IPS-15b (cell line): ENCODE measurements around the gene MYO1C.

Experiments
- H3K27me3 ChIP-seq: one replicate; pipeline ENCODE4 v1.6.1; 2013; ENCODE audit warnings: low read length; ENCODE audit not compliant: control insufficient read depth, insufficient read depth
- H3K36me3 ChIP-seq: one replicate; pipeline ENCODE4 v1.6.1; 2013; ENCODE audit warnings: low read length; ENCODE audit not compliant: control insufficient read depth, insufficient read depth
- H3K4me1 ChIP-seq: one replicate; pipeline ENCODE4 v1.6.1; 2013; ENCODE audit warnings: mild to moderate bottlenecking, low read length; ENCODE audit not compliant: control insufficient read depth, insufficient read depth
- H3K4me3 ChIP-seq: one replicate; pipeline ENCODE4 v1.5.1; 2013; ENCODE audit warnings: low read depth, low read length
- H3K9ac ChIP-seq: one replicate; pipeline ENCODE4 v1.6.1; 2013; ENCODE audit warnings: low read depth, mild to moderate bottlenecking, low read length
- H3K9me3 ChIP-seq: one replicate; pipeline ENCODE4 v1.6.1; 2013; ENCODE audit warnings: mild to moderate bottlenecking, low read length; ENCODE audit not compliant: control insufficient read depth, insufficient read depth

Gene MYO1C

GRCh38 chr17:1488826-1489270 lies 3.6 kb downstream of the MYO1C start:
- Histone ChIP-seq H3K27me3 (peaks cover 3% of the 10 kb centered on the region), H3K4me1 (peaks cover 8% of the 10 kb centered on the region), H3K36me3 (peaks cover 4% of the 10 kb centered on the region), H3K9me3 (no peaks in the 10 kb centered on the region), H3K4me3 (peak overlapping the region; percentile 67), H3K9ac (no peak overlapping the region)

GRCh38 chr17:1487939-1488825 lies 4.3 kb downstream of the MYO1C start:
- Histone ChIP-seq H3K9ac (no peak overlapping the region), H3K4me3 (peak overlapping the region; percentile 67), H3K27me3 (peaks cover 3% of the 10 kb centered on the region), H3K4me1 (peaks cover 9% of the 10 kb centered on the region), H3K36me3 (peaks cover 7% of the 10 kb centered on the region), H3K9me3 (no peaks in the 10 kb centered on the region)

GRCh38 chr17:1486802-1487695 lies 5.4 kb downstream of the MYO1C start:
- peaks cover 9% of the 10 kb centered on the region for H3K4me1 ChIP-seq
- peaks cover 3% of the 10 kb centered on the region for H3K27me3 ChIP-seq
- peaks cover 12% of the 10 kb centered on the region for H3K36me3 ChIP-seq
- H3K9me3 ChIP-seq = no peaks in the 10 kb centered on the region
- H3K4me3 ChIP-seq = peak overlapping the region; percentile 68
- H3K9ac ChIP-seq = no peak overlapping the region

- Histone ChIP-seq H3K4me3 (peak overlapping the region; percentile 70), H3K36me3 (peaks cover 21% of the 10 kb centered on the region), H3K4me1 (peaks cover 8% of the 10 kb centered on the region), H3K9me3 (no peaks in the 10 kb centered on the region), H3K27me3 (peaks cover 3% of the 10 kb centered on the region), H3K9ac (no peak overlapping the region)
These were observed 6.8 kb downstream of the MYO1C start for GRCh38 chr17:1485423-1486376.

- H3K9me3 ChIP-seq = no peaks in the 10 kb centered on the region
- H3K9ac ChIP-seq = no peak overlapping the region
- peaks cover 3% of the 10 kb centered on the region for H3K27me3 ChIP-seq
- H3K4me3 ChIP-seq = peak overlapping the region; percentile 70
- H3K36me3 ChIP-seq = peaks cover 24% of the 10 kb centered on the region
- H3K4me1 ChIP-seq = peaks cover 8% of the 10 kb centered on the region
These were observed 7.6 kb downstream of the MYO1C start for GRCh38 chr17:1484676-1485422.

DNA sequence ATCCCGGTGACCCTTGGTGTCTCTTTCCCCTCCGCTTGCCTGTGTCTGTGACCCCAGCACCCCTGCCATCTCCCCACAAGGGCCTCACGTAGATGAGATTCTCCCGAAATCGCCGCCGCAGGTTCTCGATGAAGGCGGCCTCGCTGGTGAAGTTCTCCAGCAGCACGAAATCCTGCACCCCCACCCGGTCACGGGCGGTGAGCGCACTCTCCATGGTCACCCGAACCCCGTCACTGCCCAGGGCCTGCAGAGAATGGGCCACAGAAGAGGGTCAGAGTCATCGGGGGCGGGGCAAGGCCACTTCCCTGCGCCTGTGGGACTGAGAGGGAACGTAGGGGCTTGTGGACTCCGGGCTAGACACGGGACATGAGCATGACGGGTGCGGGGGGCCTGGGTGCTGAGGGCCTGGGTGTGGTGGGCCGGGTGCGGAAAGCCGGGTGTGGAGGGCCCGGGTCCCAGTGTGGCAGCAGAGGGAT lies 8.4 kb downstream of the MYO1C start:
- Histone ChIP-seq H3K4me1 (peaks cover 8% of the 10 kb centered on the region), H3K4me3 (peak overlapping the region; percentile 18), H3K9me3 (no peaks in the 10 kb centered on the region), H3K9ac (no peak overlapping the region), H3K27me3 (peaks cover 3% of the 10 kb centered on the region), H3K36me3 (peaks cover 30% of the 10 kb centered on the region)

DNA sequence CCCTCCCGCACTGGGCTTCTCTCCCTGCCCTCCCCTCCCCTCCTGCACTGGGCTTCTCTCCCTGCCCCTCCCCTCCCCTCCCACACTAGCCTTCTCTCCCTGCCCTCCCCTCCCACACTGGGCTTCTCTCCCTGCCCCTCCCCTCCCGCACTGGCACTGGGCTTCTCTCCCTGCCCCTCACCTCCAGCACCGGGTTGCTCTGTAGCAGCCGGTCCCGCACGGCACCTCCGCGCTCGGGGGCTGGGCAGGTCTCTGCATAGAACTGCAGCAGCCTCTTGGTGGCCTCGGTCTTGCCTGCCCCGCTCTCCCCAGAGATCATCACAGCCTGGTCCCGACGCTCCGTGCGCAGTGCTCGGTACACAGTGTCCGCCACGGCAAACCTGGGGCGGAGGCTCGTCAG lies 9.8 kb downstream of the MYO1C start:
- Histone ChIP-seq H3K36me3 (peaks cover 37% of the 10 kb centered on the region), H3K9me3 (no peaks in the 10 kb centered on the region), H3K27me3 (no peaks in the 10 kb centered on the region), H3K9ac (no peak overlapping the region), H3K4me3 (no peak overlapping the region), H3K4me1 (peaks cover 3% of the 10 kb centered on the region)

DNA sequence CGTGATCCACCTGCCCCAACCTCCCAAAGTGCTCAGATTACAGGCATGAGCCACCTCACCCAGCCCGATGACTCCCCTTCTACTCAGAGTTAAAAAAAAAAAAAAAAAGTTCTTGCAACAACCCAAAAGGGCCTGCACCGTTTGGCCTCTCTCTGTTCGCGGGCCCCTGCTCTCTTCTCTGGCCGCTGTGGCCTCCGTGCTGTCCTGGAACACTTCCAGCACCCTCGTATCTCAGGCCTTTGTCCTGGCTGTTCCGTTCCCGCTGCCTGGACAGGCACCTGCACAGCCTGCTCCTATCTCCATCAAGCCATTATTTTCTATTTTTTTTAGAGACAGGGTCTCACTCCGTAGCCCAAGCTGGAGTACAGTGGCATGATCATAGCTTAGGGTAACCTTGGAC lies 10.8 kb downstream of the MYO1C start:
- peaks cover 3% of the 10 kb centered on the region for H3K4me1 ChIP-seq
- H3K9me3 ChIP-seq = no peaks in the 10 kb centered on the region
- no peak overlapping the region for H3K9ac ChIP-seq
- H3K36me3 ChIP-seq = peaks cover 43% of the 10 kb centered on the region
- H3K4me3 ChIP-seq = no peak overlapping the region
- H3K27me3 ChIP-seq = no peaks in the 10 kb centered on the region

DNA sequence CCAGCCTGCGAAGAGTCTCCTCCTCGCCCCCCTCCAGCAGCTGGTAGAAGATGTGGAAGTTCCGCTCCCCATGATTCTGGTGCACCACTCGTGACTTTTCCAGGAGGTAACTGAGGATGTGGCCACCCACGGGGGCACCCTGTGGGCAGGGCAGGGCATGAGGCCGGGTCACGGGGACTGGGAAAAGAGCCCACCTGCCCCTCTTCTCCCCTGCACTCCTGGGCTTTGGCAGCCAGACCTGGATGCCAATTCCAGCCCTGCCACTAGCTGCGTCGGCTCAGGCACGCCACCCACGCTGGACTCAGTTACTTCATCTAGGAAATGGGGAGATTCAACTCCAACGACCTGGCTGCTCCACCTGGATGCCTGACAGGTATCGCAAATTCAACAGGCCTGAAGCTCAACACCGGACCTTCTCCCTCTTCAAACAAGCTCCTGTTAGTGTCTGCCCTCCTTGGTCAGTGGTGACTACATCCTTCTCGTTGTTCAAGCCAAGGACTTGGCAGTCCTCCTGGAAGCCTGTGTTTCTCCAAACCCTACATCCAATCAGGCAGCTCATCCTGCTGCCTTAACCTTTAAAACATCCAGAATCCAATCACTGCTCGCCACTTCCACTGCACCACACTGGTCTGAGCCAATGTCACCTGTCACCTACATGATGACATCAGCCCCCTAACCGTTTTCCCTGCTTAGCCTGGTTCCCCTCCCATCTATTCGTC lies 11.6 kb downstream of the MYO1C start:
- H3K9me3 ChIP-seq = no peaks in the 10 kb centered on the region
- peaks cover 3% of the 10 kb centered on the region for H3K4me1 ChIP-seq
- no peaks in the 10 kb centered on the region for H3K27me3 ChIP-seq
- no peak overlapping the region for H3K9ac ChIP-seq
- H3K36me3 ChIP-seq = peaks cover 45% of the 10 kb centered on the region
- no peak overlapping the region for H3K4me3 ChIP-seq

DNA sequence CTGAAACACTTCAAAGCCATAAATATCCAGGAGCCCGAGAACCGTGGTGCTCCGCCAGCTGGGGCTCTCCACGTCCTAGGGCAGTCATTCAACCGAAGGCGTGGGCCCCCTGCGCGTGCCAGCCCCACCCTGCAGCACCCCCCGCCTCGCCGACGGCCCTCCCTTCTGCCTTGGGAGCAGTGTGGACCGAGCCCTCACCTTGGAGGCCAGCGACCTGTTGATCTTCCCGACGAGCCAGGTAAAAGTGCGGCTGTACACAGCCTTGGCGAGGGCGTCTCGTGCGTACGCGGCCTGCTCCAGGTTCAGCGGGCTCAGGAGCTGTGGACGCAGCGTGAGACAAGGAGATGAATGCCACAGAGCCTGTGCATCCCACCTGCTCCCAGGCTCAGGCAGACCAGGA lies 14.1 kb downstream of the MYO1C start:
- Histone ChIP-seq H3K27me3 (no peaks in the 10 kb centered on the region), H3K36me3 (peaks cover 51% of the 10 kb centered on the region), H3K4me3 (no peak overlapping the region), H3K9me3 (no peaks in the 10 kb centered on the region), H3K4me1 (peaks cover 3% of the 10 kb centered on the region), H3K9ac (no peak overlapping the region)
